GM12875 (cell line): ENCODE measurements around the gene OXCT2.
"Not testable (repeated sequence)": the region's sequence is repeated elsewhere in the genome, so short reads cannot be mapped to it uniquely, and the experiment has no call there.

Source experiments
- H3K4me3 ChIP-seq: one replicate; pipeline ENCODE4 v1.5.1; 2011; ENCODE audit warnings: low read depth, low read length, control low read depth
- TF ChIP-seq, protein P1 (sequence below): IDR thresholded peaks from 2 replicates; pipeline ENCODE4 v1.5.1; 2011; ENCODE audit warnings: low read depth, mild to moderate bottlenecking, control low read depth, inconsistent platforms, low read length, moderate library complexity, borderline replicate concordance; ENCODE audit not compliant: insufficient read depth

OXCT2 gene

DNA sequence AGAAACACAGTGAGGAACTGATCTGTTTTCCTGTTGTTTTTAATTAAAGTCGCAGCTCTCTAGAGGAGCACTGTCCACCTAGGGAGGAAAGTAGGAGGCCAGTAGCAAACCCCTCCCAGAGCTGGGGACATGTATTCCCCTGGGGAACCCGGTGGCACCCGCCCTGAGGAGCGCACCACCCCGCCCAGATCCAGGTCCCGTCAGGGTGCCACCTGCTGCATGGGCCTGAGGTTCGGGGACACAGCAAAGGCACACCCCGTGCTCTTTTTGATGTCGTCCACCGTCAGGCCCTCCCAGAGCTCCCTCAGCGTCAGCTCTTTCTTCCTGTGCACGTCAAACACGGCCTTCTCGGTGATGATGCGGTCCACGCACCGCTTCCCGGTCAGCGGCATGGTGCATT lies 1.6 kb downstream of the OXCT2 start:
- not testable (repeated sequence) for H3K4me3 ChIP-seq

DNA sequence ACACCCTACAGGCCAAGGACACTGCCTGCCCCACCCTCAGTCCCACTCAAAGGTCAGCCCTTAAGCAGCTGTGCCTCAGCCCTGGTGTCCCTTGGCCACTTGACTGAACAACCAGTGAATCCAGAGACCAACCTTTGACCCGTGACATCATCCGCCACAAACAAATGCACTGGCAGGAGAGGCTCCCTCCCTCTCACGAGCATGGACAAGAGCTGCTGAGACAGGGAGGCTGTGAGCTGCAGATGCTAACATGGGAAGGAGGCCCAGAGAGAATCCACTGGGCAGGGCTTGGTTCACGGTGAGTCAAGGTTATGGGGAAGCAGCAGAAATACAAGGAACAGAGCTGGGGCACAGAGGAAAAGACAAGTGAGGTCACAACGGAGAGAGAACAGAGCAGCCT lies 4.7 kb downstream of the OXCT2 start:
- H3K4me3 ChIP-seq, result not testable (repeated sequence)

DNA sequence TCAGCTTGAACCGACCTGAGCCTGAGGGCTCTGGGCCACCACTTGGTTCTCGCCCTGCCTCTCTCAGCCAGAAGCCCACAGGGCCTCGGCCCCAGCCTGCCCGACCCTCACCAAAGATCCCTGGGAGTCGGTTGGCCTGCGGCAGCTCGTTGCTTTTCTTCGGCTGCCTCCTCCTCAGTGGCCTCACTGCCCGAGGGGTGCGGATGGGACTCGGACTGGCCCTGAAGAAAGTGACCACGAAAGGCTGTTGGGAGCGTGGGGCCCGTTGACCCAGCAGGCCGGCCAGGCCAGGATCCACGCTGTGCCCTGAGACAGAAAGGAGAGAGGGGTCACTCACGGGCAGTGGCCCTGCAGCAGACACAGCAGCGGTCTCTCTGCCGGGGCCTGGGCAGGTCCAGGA lies 6.6 kb downstream of the OXCT2 start:
- H3K4me3 ChIP-seq, result not testable (repeated sequence)

DNA sequence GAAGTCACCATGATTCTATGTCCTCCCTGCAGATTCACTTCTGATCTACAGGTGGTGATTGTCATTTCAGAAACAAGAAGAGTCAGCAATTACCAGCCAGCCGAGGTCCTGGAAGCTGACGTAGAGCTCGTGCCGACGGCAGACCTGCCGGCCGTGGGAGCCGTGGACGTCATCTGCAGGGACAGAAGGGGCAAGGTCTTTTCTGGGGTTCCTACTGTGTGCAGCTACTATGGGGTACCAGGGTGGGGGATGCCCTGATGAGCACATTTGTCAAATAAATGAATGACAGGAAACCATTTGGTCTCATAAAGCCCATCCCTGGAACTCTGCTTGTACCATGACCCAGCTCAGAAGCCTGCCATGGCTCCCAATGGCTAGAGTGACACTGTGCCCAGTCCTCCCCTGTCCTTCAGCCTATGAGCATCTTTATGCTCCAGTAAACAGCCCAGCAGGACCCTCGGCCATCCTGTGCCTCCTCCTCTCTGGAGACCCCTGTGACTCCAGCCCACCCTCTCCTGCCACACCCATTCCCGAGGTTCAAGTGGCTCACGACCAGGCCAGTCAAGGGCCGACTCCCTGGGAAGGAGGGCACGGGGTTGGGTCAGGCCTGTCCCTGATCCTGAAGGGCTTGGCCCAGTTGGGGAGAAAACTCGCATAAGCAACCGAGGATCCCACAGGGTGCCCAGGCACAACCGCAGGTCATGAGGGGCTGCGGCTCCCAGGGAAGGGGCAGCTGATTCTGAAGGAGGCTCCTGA lies 7.4 kb downstream of the OXCT2 start:
- H3K4me3 ChIP-seq, result not testable (repeated sequence)

DNA sequence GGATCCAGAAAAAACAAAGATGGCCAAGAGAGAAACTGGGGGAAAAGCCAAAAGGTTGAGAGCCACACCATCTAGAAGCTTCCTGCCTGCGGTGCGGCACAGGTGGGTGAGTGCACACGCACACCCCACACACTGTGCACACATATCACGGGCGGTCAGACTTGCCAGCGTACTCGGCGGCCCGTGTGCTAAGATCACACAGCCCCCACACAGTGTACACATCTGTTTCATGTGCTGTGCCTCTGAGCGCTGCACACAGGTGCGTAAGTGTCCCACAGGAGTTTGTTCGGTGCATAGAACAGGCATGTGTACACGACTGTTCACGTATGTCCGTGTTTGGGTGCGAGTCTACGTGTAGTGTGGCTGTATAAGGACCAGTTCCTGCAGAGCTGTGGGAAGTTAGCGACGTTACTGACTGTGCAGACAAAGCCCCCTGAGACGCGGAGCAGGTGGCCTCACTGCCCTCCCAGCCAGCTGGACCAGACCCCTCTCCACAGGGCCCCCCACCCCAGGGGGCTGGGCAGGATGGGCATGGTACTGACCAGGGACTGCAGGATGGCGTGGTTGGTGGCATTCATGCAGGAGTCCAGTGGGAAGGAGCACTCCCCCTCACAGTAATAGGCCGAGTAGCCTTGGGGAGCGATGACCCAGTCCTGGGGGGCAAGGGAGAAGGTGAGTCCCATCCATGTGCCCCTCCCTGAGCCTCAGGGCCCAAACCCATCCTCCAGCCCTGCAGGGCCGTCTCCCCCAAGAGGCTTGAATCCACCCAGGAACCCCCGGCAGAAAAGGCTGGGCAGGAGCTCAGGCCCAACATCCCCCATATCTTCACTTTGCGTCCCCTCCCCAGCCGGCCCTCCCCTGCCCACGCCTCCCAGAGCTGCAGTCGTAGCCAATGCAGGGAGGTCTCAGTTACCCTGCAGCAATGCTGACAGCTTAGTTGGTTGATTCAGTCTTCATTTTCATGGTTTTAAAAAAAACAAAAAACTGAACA lies 8.3 kb downstream of the OXCT2 start:
- TF ChIP-seq, protein P1, sequence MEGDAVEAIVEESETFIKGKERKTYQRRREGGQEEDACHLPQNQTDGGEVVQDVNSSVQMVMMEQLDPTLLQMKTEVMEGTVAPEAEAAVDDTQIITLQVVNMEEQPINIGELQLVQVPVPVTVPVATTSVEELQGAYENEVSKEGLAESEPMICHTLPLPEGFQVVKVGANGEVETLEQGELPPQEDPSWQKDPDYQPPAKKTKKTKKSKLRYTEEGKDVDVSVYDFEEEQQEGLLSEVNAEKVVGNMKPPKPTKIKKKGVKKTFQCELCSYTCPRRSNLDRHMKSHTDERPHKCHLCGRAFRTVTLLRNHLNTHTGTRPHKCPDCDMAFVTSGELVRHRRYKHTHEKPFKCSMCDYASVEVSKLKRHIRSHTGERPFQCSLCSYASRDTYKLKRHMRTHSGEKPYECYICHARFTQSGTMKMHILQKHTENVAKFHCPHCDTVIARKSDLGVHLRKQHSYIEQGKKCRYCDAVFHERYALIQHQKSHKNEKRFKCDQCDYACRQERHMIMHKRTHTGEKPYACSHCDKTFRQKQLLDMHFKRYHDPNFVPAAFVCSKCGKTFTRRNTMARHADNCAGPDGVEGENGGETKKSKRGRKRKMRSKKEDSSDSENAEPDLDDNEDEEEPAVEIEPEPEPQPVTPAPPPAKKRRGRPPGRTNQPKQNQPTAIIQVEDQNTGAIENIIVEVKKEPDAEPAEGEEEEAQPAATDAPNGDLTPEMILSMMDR, result no peak
- no peak overlapping the region for H3K4me3 ChIP-seq

DNA sequence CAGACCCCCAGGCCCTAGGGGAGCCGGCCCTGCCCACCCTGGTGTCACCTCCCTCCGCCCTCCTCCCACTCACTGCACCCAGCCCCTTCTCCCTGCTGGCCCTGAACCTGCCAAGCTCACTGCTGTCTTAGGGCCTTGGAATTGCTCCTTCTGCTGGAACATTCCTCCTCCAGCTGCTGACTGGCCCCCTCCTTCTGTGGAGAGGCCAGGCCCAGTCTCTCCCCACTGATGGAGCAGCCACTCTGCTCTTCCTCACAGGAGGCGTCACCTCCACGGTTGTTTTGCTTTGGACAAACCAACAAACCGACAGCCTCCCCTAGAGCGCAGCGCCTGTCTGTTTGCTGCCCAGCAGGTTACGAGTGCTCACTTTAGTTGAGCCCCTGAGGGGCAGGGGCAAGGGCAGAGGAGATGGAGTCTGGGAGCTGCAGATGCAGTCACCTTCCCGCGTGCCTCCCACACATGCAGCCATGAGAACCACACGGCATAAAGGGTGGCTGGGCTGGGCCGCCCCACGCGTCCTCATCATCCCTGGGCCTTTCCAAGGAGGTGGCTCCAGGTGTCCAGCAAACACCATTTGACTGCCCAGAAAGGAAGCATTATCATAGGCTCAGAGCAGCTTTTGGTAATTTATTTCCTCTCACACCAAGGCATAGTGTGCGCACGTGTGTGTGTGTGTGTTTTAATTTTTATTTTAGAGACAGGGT lies 9.4 kb downstream of the OXCT2 start:
- H3K4me3 ChIP-seq, result no peak overlapping the region
- TF ChIP-seq, protein P1, result no peak

DNA sequence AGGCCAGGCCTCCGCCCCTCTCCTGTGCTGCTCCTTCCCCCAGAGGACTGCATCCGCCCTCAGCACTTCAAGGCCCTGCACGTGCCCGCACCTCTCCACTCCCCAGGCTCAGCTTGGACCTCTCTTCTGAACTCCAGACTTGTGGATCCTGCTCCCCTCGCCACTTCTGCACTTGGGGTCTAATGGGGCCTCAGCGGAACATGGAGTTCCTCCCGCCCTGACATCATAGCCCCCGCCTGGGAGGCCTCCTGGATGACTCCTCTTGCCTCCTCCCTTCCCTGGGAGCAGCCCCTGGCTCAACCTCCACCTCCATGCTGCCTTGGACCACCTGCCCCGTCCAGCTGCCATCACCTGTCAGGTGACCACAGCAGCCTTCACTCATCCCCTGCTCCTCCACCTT lies 10.1 kb downstream of the OXCT2 start:
- H3K4me3 ChIP-seq, result no peak overlapping the region
- TF ChIP-seq, protein P1, result no peak

DNA sequence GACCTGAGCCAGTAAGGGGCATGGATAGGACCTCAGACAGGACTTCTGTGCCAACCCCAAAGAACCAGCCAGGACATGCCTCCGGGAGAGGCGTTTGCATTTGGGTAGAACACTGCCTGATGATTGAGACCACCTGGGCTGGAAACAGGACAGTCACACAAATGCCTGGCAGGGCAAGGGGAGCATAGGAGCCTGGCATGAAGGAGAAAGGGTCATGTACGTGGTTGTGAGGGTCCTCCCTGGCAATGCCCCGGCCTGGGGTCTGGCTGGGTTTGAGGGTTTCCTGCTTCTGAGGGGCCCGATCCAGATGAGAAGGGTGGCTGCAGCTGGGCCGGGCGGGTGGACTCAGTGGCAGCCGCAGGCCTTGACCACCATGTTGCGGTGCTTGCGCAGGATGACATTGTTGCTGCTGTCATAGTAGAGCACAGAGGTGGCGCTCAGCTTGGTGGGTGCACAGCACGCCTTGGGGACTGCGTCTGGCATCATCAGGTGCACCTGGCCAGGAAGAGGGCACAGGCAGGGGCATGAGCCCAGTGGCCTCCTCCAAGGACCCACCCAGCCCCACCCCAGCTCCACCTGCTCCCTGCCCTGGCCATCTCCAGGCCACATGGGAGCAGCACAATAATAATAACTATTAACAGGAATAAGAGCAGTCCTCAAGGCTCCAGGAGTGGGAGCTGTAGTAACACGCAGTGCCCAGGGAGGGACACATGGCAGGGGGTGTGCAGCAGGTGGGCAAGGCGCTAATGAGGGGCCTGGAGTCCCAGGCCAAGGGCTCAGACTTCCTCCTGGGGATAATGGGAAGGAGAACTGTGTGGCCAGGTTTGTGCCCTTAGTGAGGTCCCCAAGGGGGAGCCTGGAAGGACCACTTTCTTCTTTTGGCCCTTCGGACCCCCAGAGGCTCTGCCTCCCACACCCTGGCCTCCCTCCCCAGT lies 10.8 kb downstream of the OXCT2 start:
- TF ChIP-seq, protein P1, result no peak
- H3K4me3 ChIP-seq, result no peak overlapping the region

DNA sequence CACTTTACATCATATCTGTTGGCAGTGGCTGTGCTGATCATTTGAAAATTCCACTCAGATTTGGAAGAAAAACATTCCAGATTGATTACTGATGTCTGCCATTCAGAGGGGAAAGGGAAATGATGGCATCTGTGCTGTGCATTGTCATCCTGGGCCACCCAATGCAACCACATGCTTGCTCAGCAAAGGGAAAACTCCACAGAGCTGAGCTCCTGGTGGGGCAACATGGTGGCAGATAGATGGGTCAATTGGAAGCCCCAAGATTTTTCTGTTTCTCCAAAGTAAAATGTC lies 11.8 kb downstream of the OXCT2 start:
- TF ChIP-seq, protein P1, result no peak
- no peak overlapping the region for H3K4me3 ChIP-seq
